ENCODE results near the gene KIAA1328. TPM values are rescaled to one million over a fixed set of nuclear protein-coding genes. Genes with fewer than 3 reads are reported as not detected.
"Not testable (repeated sequence)": the region's sequence is repeated elsewhere in the genome, so short reads cannot be mapped to it uniquely, and the experiment has no call there.

KIAA1328 gene
- total and polyA plus RNA-seq, 9 of the 15 experiments (the other 6 are each of a cell fraction or from before 2014, with no cell fraction given), result 4.0 to 8.6 (median 7.4) TPM

DNA sequence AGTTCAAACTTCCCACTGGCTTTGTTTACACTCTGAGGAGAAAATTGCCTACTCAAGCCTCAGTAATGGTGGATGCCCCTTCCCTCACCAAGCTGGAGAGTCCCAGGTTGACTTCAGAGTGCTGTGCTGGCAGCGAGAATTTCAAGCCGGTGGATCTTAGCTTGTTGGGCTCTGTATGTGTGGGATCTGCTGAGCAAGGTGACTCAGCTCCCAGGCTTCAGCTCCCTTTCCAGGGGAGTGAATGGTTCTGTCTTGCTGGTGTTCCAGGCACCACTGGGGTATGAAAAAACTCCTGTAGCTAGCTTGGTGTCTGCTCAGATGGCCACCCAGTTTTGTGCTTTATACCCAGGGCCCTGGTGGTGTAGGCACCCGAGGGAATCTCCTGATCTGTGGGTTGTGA is 50.9 kb downstream of the KIAA1328 start:
- H3K79me2 ChIP-seq (ENCODE audit: control insufficient read depth, insufficient read depth, low read length); H4K20me1 ChIP-seq (replicated peaks; ENCODE audit: control insufficient read depth, insufficient read depth, low read length); BruUV-seq (replicated peaks); CTCF ChIA-PET (ENCODE audit: low intra/inter-chr PET ratio); in situ Hi-C loops (cut with MboI); H3K27me3 ChIP-seq (ENCODE audit: control insufficient read depth in 2 of 2, insufficient read depth in 2 of 2, low read length in 2 of 2); H3K4me1 ChIP-seq (replicated peaks in 1 of 2; ENCODE audit: control insufficient read depth in 2 of 2, insufficient read depth in 2 of 2, low read length in 2 of 2); H3K9ac ChIP-seq (ENCODE audit: insufficient read depth in 1 of 2, low read depth in 2 of 2, low read length in 2 of 2); H3K9me3 ChIP-seq (replicated peaks; ENCODE audit: control insufficient read depth, insufficient read depth, low read depth, low read length); H3K4me2 ChIP-seq (ENCODE audit: insufficient read depth, low read length); H3K27ac ChIP-seq (ENCODE audit: extremely low read depth, low read depth, low read length); H3K4me3 ChIP-seq; DNase-seq (ENCODE audit: extremely low read depth in 1 of 4, low spot score in 3 of 4); intact Hi-C loops (cut with micrococcal nuclease); H3K9me1 ChIP-seq (ENCODE audit: control insufficient read depth, insufficient read depth, low read length); H2AFZ ChIP-seq (ENCODE audit: low read depth, low read length); FAIRE-seq; H3K36me3 ChIP-seq (ENCODE audit: control insufficient read depth, insufficient read depth, low read length): not testable (repeated sequence)
- POLR2A ChIA-PET, result interaction anchor here (0.6 to 1.5 kb wide), 2 partner anchors 50 to 1784 kb away, joined by 3 read pairs; no protein-coding TSS in a partner anchor
- peak; percentile 70 for ATAC-seq
- TF ChIP-seq, protein P1, sequence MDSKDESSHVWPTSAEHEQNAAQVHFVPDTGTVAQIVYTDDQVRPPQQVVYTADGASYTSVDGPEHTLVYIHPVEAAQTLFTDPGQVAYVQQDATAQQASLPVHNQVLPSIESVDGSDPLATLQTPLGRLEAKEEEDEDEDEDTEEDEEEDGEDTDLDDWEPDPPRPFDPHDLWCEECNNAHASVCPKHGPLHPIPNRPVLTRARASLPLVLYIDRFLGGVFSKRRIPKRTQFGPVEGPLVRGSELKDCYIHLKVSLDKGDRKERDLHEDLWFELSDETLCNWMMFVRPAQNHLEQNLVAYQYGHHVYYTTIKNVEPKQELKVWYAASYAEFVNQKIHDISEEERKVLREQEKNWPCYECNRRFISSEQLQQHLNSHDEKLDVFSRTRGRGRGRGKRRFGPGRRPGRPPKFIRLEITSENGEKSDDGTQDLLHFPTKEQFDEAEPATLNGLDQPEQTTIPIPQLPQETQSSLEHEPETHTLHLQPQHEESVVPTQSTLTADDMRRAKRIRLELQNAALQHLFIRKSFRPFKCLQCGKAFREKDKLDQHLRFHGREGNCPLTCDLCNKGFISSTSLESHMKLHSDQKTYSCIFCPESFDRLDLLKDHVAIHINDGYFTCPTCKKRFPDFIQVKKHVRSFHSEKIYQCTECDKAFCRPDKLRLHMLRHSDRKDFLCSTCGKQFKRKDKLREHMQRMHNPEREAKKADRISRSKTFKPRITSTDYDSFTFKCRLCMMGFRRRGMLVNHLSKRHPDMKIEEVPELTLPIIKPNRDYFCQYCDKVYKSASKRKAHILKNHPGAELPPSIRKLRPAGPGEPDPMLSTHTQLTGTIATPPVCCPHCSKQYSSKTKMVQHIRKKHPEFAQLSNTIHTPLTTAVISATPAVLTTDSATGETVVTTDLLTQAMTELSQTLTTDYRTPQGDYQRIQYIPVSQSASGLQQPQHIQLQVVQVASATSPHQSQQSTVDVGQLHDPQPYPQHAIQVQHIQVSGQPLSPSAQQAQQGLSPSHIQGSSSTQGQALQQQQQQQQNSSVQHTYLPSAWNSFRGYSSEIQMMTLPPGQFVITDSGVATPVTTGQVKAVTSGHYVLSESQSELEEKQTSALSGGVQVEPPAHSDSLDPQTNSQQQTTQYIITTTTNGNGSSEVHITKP (IDR thresholded peaks at IDR 0.05; ENCODE audit: partially characterized antibody), result peak; percentile 40
- TF ChIP-seq C11orf30 (IDR thresholded peaks at IDR 0.05; ENCODE audit: low read depth), result 0 out of 2 replicates have a peak, but pooled peaks have one; percentile 6
- WGBS (ENCODE audit: insufficient coverage, low coverage, missing lambda C conversion rate), result 44% methylated on average over 3 of the region's 3 CpGs

Data from K562 (cell line).